HG02885 (cell line): Measurements from ENCODE around the gene THBS1.

Source experiments
- ATAC-seq: cut with Tn5 transposase; IDR thresholded peaks from one replicate; pipeline ENCODE4 v1.9.1; 2021; ENCODE audit warnings: mild to moderate bottlenecking; ENCODE audit not compliant: unreplicated experiment, poor library complexity

THBS1 gene

DNA sequence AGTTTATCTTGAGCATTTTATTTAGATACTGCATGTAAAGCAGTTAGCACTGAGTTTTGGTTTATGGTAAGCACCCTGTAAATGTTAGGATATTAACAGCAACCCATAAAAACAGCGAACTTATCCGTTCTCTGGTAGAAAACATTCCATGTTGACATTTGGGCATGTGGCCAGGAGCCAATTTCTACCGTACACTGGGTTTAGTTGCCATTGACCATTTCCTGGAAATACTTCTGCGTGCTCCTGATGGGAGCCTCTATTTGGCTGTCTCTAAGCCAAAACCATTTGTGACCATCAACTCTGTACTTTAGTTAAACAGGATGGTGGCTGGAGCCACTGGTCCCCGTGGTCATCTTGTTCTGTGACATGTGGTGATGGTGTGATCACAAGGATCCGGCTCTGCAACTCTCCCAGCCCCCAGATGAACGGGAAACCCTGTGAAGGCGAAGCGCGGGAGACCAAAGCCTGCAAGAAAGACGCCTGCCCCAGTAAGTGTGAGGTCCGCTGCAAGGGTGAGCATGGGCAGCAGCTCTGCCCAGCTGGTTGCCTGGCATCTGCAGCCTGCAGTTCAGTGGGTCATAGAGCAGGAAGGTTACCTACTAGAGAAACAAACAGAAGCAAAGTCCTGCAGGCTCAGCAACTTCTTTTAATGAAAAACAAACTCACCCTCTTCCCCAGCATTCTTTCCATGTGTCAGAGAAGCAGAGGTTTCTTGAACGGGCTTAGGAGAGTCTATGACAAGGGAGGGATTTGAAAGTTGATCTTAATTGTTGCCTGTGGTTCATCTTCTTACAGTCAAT, 7.1 kb downstream of the THBS1 start:
- ATAC-seq, result no peak

DNA sequence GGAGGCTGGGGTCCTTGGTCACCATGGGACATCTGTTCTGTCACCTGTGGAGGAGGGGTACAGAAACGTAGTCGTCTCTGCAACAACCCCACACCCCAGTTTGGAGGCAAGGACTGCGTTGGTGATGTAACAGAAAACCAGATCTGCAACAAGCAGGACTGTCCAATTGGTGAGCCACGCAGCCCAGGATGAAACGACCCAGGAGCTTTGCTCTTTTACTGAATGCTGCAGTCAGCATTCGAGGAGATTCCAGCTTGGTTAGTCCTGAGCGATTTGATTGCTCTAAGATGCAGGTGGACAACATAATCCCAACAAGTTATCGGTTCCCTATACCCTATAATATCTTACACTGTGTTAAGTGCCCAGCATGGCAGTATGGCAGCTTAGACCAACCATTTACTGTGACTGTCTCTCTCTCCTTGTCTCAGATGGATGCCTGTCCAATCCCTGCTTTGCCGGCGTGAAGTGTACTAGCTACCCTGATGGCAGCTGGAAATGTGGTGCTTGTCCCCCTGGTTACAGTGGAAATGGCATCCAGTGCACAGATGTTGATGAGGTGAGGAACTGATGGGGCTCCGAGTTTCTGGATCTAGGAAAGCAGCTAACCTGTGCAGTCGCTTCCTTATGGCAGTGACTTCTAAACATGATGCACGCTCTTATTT, 7.8 kb downstream of the THBS1 start:
- ATAC-seq, result no peak

DNA sequence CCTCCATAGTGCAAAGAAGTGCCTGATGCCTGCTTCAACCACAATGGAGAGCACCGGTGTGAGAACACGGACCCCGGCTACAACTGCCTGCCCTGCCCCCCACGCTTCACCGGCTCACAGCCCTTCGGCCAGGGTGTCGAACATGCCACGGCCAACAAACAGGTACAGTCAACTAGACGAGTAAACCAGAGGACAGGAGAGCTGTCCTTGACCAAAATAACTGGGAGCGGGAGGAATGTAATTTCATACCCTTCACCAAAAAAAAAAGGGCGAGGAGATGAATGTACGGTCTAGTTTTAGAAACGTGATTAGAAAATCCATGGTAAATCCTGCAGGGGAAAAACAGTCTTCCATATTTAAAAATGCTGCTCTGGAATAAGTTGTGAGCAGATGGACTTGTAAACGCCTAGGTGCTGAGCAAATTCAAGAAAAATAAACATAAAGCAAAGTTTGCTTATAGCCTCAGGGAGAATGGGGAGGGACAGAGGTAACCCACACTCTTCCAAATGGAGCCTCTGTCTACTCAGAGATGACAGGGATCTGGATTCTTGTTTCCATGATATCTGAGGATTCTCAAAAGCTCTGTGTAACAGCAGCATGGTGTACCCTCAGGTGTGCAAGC, 8.4 kb downstream of the THBS1 start:
- no peak for ATAC-seq

DNA sequence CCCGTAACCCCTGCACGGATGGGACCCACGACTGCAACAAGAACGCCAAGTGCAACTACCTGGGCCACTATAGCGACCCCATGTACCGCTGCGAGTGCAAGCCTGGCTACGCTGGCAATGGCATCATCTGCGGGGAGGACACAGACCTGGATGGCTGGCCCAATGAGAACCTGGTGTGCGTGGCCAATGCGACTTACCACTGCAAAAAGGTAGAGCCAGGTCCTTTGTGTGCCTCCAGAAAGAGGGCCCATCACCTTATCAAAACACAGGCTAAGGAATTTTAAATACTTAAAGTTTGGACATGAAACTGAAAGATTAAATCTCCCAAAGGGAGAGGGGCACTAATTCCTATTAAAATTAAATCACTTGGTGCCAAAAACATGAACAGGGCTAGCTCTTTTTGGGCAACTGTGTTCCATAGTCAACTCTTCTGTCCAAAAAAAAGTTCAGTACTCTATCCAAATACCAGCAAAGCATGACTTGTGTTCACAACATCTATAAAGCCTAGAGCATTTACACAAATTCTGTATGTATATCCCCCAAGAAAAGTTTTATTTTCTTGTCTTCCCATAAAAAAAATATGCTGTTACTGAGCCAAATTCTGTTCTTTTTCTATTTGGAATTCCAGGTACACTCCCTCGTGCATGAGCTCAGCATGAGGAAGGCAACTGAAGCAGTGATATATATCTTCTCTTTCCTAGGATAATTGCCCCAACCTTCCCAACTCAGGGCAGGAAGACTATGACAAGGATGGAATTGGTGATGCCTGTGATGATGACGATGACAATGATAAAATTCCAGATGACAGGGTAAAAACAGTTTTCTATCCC, 9.2 kb downstream of the THBS1 start:
- no peak for ATAC-seq

DNA sequence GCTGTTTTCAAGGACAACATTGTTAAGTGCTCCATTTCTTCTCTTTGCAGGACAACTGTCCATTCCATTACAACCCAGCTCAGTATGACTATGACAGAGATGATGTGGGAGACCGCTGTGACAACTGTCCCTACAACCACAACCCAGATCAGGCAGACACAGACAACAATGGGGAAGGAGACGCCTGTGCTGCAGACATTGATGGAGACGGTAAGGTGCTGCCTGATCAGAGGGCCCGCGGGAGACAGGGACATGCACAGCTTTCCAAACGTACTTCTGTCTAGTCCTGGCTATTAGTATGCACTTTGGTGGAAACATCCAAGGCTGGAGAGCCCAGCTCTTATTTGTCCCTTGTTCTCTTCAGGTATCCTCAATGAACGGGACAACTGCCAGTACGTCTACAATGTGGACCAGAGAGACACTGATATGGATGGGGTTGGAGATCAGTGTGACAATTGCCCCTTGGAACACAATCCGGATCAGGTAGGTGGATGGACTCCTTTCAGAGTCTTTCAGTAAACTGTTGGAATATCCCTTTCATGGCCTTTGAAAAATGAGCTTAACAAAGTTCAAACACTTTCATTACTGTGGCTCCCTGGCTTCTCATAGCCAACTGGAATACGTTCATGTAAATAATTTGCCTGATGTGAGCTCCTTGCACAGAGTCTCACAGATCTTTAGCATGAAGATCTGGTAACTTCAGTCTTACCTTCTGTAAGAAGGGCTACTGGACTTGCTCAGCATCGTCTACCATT, 10.4 kb downstream of the THBS1 start:
- ATAC-seq, result no peak

DNA sequence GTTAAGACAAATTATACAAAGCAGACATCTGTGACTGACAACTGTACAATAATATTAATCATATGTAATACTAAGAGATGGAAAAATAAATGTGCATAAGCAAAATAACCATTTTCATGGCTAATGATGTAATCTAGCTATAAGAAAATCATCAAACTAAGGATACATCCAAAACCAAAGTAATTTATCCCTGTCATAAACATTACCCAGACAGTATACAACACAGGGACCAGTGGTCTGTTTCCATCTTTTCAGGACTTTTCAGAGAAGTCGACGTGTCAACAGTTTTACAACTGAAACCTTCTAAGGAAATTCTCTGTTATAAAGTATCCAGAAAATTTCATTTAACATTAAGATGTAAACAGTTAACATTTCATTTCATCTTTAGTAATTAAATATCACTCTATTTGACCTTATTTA, 11.0 kb downstream of the THBS1 start:
- ATAC-seq, result no peak

DNA sequence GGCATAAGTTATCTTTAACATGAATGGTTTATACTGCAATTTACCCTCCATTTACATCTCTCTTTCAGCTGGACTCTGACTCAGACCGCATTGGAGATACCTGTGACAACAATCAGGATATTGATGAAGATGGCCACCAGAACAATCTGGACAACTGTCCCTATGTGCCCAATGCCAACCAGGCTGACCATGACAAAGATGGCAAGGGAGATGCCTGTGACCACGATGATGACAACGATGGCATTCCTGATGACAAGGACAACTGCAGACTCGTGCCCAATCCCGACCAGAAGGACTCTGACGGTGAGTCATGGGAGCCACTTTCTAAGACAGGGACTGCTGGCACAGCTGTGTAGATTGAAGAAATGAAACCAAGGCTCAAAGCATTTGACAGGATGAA, 11.6 kb downstream of the THBS1 start:
- ATAC-seq, result no peak

DNA sequence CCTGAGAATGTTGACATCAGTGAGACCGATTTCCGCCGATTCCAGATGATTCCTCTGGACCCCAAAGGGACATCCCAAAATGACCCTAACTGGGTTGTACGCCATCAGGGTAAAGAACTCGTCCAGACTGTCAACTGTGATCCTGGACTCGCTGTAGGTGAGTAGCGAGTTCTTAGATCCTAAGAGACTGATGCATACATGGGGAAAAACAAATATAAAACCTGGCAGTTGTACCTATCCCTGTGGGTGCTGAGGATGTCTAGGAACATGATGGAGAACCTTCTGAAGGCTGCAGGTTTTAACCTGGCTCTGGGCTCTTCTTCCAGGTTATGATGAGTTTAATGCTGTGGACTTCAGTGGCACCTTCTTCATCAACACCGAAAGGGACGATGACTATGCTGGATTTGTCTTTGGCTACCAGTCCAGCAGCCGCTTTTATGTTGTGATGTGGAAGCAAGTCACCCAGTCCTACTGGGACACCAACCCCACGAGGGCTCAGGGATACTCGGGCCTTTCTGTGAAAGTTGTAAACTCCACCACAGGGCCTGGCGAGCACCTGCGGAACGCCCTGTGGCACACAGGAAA, 12.3 kb downstream of the THBS1 start:
- no peak for ATAC-seq

DNA sequence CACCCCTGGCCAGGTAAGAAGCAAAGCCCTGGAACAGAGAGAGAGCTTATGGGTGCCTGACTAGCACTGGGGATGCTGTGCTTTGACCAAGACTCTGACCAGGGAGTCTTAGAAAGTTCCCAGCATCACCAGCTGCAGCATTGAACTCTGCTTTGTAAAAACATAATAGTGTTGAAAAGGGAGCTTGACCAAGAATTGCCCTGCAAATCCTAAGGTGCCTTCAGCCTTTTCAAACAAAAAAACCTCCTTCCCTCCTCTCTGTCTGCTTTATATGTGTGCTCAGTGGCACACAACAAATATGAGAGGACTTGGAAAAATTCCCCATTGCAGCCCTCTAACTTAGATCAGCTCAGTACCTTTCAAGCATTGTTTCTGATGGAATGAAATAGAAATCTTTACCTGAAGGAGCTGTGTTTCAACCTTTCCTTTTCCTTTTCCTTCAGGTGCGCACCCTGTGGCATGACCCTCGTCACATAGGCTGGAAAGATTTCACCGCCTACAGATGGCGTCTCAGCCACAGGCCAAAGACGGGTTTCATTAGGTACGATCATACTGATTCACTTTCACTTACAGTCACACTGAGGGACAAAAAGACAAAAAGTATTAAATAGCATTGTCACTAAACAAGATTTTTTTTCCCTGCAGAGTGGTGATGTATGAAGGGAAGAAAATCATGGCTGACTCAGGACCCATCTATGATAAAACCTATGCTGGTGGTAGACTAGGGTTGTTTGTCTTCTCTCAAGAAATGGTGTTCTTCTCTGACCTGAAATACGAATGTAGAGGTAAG, 13.0 kb downstream of the THBS1 start:
- ATAC-seq, result peak; percentile 52

DNA sequence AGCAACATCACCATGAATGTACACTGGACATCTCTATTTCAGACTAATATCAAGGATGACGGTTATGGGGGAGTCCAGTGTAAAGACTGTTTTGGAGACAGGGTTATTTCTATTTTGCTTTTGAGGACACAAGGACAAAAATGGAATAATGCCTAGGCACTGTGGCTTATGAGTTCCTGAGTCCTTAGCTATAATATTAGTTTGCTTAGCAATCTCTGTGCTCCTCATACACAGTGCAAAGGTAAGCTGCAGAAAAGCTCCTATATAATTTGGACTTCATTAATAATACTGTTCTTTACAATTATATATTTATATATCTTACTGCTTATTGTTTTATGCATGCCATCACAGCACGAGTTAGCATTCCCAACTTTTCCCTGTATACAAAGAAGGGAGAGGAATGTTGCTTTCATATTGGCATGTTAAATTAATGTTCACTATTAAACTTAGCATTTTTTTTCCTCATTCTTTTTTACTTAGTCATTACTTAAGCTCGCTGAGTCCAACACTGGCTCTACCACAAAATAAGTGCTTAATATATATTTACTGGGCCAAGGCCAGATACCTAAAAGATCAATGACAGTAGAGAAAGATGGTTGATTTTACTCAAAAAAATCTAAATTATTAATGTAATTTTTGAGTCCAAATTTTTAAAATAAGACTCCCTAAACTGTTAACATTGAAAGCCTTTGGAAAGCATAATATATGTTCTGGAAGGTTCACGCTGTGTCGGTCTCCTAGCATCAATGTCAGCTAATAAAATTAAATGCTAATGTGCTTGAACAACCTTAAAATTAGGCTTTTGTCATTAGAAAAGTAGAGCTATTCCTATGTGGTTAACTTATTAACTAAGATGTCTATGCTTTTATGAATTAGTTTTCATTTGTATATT, 13.8 kb downstream of the THBS1 start:
- no peak for ATAC-seq

DNA sequence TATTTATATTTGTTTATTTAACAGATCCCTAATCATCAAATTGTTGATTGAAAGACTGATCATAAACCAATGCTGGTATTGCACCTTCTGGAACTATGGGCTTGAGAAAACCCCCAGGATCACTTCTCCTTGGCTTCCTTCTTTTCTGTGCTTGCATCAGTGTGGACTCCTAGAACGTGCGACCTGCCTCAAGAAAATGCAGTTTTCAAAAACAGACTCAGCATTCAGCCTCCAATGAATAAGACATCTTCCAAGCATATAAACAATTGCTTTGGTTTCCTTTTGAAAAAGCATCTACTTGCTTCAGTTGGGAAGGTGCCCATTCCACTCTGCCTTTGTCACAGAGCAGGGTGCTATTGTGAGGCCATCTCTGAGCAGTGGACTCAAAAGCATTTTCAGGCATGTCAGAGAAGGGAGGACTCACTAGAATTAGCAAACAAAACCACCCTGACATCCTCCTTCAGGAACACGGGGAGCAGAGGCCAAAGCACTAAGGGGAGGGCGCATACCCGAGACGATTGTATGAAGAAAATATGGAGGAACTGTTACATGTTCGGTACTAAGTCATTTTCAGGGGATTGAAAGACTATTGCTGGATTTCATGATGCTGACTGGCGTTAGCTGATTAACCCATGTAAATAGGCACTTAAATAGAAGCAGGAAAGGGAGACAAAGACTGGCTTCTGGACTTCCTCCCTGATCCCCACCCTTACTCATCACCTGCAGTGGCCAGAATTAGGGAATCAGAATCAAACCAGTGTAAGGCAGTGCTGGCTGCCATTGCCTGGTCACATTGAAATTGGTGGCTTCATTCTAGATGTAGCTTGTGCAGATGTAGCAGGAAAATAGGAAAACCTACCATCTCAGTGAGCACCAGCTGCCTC, 14.7 kb downstream of the THBS1 start:
- no peak for ATAC-seq

DNA sequence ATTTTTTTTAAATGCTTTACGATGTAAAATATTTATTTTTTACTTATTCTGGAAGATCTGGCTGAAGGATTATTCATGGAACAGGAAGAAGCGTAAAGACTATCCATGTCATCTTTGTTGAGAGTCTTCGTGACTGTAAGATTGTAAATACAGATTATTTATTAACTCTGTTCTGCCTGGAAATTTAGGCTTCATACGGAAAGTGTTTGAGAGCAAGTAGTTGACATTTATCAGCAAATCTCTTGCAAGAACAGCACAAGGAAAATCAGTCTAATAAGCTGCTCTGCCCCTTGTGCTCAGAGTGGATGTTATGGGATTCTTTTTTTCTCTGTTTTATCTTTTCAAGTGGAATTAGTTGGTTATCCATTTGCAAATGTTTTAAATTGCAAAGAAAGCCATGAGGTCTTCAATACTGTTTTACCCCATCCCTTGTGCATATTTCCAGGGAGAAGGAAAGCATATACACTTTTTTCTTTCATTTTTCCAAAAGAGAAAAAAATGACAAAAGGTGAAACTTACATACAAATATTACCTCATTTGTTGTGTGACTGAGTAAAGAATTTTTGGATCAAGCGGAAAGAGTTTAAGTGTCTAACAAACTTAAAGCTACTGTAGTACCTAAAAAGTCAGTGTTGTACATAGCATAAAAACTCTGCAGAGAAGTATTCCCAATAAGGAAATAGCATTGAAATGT, 15.6 kb downstream of the THBS1 start:
- no peak for ATAC-seq

DNA sequence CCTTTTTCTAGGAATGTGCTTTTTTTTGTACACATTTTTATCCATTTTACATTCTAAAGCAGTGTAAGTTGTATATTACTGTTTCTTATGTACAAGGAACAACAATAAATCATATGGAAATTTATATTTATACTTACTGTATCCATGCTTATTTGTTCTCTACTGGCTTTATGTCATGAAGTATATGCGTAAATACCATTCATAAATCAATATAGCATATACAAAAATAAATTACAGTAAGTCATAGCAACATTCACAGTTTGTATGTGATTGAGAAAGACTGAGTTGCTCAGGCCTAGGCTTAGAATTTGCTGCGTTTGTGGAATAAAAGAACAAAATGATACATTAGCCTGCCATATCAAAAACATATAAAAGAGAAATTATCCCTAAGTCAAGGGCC, 16.5 kb downstream of the THBS1 start:
- ATAC-seq, result no peak

DNA sequence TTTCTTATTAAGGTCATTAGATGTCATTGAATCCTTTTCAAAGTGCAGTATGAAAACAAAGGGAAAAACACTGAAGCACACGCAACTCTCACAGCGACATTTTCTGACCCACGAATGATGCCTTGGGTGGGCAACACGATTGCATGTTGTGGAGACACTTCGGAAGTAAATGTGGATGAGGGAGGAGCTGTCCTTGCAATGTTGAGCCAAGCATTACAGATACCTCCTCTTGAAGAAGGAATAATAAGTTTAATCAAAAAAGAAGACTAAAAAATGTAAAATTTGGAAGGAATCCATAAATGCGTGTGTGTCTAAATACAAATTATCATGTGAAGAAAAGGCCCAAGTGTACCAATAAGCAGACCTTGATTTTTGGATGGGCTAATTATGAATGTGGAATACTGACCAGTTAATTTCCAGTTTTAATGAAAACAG, 16.9 kb downstream of the THBS1 start:
- no peak for ATAC-seq

DNA sequence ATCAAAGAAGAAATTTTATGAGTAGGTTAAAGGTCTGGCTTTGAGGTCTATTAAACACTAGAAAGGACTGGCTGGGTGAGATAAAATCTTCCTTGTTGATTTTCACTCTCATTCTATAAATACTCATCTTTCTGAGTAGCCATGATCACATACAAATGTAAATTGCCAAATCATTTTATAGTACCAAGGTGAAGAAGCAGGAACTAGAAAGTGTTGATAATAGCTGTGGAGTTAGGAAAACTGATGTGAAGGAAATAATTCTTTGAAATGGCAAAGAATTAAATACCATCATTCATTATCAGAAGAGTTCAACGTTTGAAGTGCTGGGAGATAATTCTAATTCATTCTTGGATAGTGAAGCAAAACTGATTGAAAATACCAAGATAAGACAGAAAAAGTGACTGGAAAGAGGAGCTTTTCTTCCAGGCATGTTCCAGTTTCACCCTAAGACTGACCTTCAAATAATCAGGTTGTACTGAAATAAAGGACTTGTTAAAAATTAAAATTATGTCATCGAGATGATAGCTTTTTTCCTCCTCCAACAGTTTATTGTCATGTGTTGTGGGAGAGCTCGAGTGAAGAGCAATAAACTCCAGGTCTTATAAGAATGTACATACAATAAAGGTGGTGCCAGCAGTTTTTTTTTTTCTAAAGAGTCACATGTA, 17.4 kb downstream of the THBS1 start:
- no peak for ATAC-seq
